Measurements from ENCODE around the gene KIAA1217. TPM values are rescaled to one million over a fixed set of nuclear protein-coding genes. Genes with fewer than 3 reads are reported as not detected.

Gene KIAA1217
- total and polyA plus RNA-seq, 2 donors from 2014 or later = 10.4 to 63.8 TPM

DNA sequence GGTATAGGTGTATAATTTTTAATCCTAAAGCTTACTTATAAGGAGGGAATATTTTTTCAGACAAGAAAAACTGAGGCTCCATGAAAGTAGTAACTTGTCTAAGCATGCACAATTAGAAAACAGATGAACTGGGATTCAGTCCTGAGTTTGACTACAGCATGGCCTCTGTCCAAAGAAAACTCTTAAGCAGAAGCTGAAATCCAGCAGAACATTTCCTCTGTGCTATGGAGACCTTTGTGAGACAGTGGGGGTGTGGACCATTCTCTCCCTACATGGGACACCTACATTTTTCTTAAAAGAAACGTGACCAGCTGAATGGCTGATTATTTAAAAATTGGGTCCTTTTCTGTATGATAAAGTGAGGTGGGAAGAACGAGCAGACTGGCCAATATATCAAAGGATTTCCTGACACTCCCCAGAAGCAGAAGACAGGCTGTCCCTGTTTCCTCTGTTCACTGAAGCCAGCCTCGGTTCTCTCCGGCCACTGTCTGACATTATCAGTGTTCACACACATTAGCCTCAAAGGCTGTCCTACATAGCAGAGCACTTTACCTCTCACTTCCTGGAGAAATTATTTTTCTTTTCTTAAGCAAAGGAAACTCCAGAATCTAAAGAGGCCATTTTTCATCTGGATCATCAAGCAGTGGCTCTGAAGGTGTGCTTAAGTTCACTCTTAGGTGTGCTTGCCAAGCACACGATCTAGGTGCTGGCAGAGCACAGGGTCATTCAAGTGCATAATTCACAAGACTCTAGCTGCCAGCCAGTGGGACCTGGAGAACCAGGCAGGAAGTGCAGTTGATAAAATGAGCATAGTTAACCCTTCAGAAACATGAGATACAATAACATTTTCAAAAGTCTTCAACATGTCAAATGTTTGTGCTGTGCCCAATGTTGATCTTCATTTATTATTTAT is 40.4 kb upstream of the KIAA1217 start:
- H3K9me3 ChIP-seq (ENCODE audit: control insufficient read depth in 2 of 3, insufficient read depth in 1 of 3, low read length in 3 of 3) = no peaks in the 10 kb centered on the region
- TF ChIP-seq, protein P1, sequence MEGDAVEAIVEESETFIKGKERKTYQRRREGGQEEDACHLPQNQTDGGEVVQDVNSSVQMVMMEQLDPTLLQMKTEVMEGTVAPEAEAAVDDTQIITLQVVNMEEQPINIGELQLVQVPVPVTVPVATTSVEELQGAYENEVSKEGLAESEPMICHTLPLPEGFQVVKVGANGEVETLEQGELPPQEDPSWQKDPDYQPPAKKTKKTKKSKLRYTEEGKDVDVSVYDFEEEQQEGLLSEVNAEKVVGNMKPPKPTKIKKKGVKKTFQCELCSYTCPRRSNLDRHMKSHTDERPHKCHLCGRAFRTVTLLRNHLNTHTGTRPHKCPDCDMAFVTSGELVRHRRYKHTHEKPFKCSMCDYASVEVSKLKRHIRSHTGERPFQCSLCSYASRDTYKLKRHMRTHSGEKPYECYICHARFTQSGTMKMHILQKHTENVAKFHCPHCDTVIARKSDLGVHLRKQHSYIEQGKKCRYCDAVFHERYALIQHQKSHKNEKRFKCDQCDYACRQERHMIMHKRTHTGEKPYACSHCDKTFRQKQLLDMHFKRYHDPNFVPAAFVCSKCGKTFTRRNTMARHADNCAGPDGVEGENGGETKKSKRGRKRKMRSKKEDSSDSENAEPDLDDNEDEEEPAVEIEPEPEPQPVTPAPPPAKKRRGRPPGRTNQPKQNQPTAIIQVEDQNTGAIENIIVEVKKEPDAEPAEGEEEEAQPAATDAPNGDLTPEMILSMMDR (IDR thresholded peaks at IDR 0.05; ENCODE audit: borderline replicate concordance, extremely low read depth, insufficient read depth) = no peak
- no peaks in the 10 kb centered on the region for H3K27me3 ChIP-seq (ENCODE audit: control insufficient read depth, insufficient read depth, low read length)
- no peak overlapping the region for H3K4me3 ChIP-seq (ENCODE audit: low read length in 3 of 3)
- DNase-seq (peak in 2 of 5 donors; percentile 40 to 67), FAIRE-seq (no peak)
- no peak overlapping the region for H3K9ac ChIP-seq (ENCODE audit: low read length in 3 of 3)
- intact Hi-C loops (cut with DNase I) = no loop called here
- H3K4me1 ChIP-seq (ENCODE audit: control insufficient read depth in 2 of 3, insufficient read depth in 2 of 3, low read depth in 1 of 3, low read length in 3 of 3) = peaks cover 0 to 6% (median 0%) of the 10 kb centered on the region in 3 donors
- no peaks in the 10 kb centered on the region for H3K36me3 ChIP-seq (ENCODE audit: control insufficient read depth in 2 of 3, insufficient read depth in 3 of 3, low read length in 3 of 3)
- no peak overlapping the region for H3K27ac ChIP-seq (ENCODE audit: low read depth in 2 of 2, low read length in 2 of 2)

DNA sequence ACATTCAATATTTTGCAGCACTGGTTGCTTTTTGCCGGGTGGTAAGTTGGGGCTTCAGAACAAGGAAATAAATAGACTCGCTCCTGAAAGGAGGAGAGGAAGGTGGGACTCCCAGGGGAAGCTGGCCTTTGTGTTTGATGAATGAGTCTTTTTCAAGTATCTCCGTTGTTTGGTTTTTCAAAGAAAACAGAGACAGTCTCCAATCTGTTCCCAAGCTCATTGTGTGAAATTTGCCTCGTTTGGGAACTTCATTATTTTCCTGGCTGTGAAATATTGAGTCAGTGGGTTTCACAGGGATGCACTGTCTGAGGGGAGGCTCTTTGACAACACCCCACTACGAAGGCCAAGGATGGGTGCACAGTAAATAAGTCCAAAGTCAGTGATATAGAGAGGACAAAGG is 38.7 kb upstream of the KIAA1217 start:
- Histone ChIP-seq H3K4me3 (ENCODE audit: low read length in 3 of 3) (no peak overlapping the region), H3K9me3 (ENCODE audit: control insufficient read depth in 2 of 3, insufficient read depth in 1 of 3, low read length in 3 of 3) (no peaks in the 10 kb centered on the region), H3K4me1 (ENCODE audit: control insufficient read depth in 2 of 3, insufficient read depth in 2 of 3, low read depth in 1 of 3, low read length in 3 of 3) (peaks cover 0 to 6% (median 0%) of the 10 kb centered on the region in 3 donors), H3K27me3 (ENCODE audit: control insufficient read depth, insufficient read depth, low read length) (no peaks in the 10 kb centered on the region), H3K27ac (ENCODE audit: low read depth in 2 of 2, low read length in 2 of 2) (no peak overlapping the region), H3K36me3 (ENCODE audit: control insufficient read depth in 2 of 3, insufficient read depth in 3 of 3, low read length in 3 of 3) (no peaks in the 10 kb centered on the region), H3K9ac (ENCODE audit: low read length in 3 of 3) (no peak overlapping the region)
- TF ChIP-seq, protein P1 (IDR thresholded peaks at IDR 0.05; ENCODE audit: borderline replicate concordance, extremely low read depth, insufficient read depth) = no peak
- DNase-seq (no peak), FAIRE-seq (no peak)
- intact Hi-C loops (cut with DNase I) = no loop called here

- Histone ChIP-seq H3K36me3 (ENCODE audit: control insufficient read depth in 2 of 3, insufficient read depth in 3 of 3, low read length in 3 of 3) (no peaks in the 10 kb centered on the region), H3K9ac (ENCODE audit: low read length in 3 of 3) (no peak overlapping the region), H3K9me3 (ENCODE audit: control insufficient read depth in 2 of 3, insufficient read depth in 1 of 3, low read length in 3 of 3) (no peaks in the 10 kb centered on the region), H3K4me3 (ENCODE audit: low read length in 3 of 3) (no peak overlapping the region), H3K27me3 (ENCODE audit: control insufficient read depth, insufficient read depth, low read length) (no peaks in the 10 kb centered on the region), H3K4me1 (ENCODE audit: control insufficient read depth in 2 of 3, insufficient read depth in 2 of 3, low read depth in 1 of 3, low read length in 3 of 3) (peaks cover 0 to 6% (median 0%) of the 10 kb centered on the region in 3 donors), H3K27ac (ENCODE audit: low read depth in 2 of 2, low read length in 2 of 2) (no peak overlapping the region)
- no peak for FAIRE-seq
- DNase-seq = no peak
- intact Hi-C loops (cut with DNase I) = no loop called here
- TF ChIP-seq, protein P1 (IDR thresholded peaks at IDR 0.05; ENCODE audit: borderline replicate concordance, extremely low read depth, insufficient read depth) = no peak
Observed at GRCh38 chr10:24172909-24173308, 36.0 kb upstream of the KIAA1217 start.

All from kidney (tissue), 14 donors.